Activated T-cell treated with anti-CD3 and anti-CD28 coated beads, Interleukin-2, amount 50 U/mL, for 1 hour (primary cell): ENCODE results near the gene HNRNPA1.
A peak's percentile ranks its signal among the peaks of the same experiment; 100 is the strongest.
"Not testable (repeated sequence)": the region's sequence is repeated elsewhere in the genome, so short reads cannot be mapped to it uniquely, and the experiment has no call there.

Experiments used
- DNase-seq: peaks from one replicate; pipeline ENCODE4 v3.0.0-alpha.2; 2020

Gene HNRNPA1

GRCh38 chr12:54300225-54300731 lies 19.8 kb downstream of the HNRNPA1 start:
- DNase-seq = no peak

GRCh38 chr12:54300732-54301427 lies 20.4 kb downstream of the HNRNPA1 start, which contains the start of gene NFE2:
Gene NFE2 (minus strand): TSS chr12:54301015. CDS start chr12:54295248, 5,767 bp downstream.
- DNase-seq = peak; percentile 42

DNA sequence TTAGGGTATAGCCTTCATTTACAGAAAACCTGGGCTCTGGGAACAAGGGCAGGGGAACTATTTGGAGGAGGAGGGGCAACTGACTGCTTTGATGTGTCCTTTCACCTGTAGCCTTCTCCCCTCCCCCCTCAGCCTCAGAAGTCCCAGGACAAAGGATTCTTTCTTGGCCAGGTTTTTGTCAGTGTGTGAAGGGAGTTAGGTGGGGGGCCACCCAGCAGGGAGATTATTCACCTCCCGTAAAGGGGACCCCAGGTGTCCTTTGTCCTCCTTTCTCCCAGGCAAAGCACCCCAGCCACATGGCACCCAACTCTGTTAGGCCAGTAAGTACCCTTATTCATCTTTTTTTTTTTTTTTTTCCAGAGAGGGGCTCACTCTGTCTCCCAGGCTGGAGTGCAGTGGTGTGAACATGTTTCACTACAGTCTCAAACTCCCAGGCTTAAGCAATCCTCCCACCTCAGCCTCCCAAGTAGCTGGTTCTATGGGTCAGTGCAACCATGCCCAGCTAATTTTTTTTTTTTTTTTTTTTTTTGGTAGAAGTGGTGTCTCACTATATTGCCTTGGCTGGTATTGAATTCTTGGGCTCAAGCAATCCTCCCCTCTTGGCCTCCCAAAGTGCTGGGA lies 21.0 kb downstream of the HNRNPA1 start:
- no peak for DNase-seq

DNA sequence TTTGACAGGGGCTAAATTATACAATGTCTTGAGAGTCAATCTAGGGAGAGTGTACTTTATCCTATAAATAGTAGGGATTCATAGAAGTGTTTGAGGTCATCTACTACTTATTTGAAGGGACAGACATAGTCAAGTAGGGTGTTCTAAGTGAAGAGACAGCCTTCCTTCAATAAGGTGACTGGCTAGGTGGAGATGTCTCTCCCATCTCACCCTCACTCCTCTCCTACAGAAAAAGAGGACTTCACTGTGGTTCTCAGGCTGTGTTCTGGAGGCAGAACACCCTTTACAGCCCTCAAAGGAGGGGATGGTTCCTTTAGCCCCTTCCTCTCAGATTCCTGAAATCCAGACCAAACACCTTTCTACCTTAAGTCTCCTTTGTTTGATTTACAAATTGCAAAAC lies 23.1 kb downstream of the HNRNPA1 start:
- no peak for DNase-seq

DNA sequence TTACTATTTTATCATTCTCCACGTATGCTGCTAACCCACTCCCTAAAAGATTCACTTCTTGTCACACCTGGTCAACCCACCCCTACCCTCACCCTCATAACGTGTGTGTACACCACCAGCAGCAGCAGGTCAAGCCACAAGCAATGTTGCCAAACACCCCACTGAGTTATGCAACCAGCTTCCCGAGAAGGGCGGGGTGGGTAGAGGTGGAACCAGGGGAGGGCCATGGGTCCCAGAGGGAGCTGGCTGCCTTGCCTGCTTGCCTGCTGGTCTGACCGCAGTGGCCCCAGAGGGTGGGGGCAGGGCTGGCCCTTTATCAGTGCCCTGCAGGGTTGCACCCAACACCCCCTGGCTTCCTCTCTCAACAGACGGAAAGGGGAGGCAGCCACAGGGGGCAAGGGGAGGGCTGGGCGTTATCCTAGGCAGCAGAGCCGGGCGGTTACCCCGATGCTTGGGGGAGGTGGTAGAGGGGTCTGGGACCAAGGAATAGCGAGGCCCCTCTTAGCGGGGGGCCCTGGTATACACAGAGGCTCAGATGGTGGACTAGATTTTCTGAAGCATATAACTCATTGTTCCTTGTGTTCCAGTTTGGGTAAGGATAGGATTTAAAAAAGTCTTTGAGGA lies 23.8 kb downstream of the HNRNPA1 start:
- DNase-seq = no peak

DNA sequence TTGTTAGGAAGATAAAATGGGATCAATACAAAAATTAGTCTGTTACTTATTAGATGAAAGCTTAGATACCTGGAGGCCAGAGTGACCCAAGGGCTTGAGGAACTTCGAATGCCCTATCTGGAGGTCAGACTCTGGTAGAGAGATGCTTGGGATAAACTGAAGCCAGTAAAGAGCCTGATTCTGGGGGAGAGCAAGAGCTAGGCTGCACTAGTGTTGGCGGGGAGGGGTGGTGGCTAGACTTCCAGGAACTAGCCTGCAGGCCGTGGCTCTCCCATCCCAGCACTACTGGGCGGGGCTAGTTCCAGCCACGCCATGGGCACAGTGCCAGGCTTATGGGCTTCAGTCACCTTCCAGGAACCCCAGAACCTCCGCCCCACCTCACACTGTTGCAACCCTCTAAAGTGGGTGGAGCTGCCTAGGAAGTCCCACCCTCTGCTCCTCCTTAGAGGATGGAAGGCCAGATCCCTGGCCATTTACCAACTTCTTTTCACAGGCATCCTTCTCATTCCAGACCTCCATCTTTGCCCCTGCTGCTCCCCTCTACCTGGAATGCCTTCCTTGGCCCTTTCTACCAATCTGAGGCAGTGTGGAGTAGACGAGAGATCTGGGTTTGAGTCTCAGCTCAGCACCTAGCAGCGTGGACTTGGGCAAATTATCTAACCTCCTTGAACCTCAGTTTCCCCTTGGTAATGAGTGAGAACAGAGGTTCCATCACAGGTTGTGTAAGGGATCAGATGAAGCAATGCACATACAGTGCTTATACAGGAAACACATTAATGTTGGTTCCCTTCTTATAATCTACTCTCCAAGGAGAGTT lies 26.6 kb downstream of the HNRNPA1 start:
- no peak for DNase-seq

GRCh38 chr12:54311051-54311450 lies 30.5 kb downstream of the HNRNPA1 start:
- no peak for DNase-seq

- DNase-seq = not testable (repeated sequence)
Observed at GRCh38 chr12:54312309-54312708, 31.8 kb downstream of the HNRNPA1 start.

- DNase-seq = no peak
Observed at GRCh38 chr12:54321363-54321762, 40.8 kb downstream of the HNRNPA1 start.

- peak; percentile 89 for DNase-seq
Observed at GRCh38 chr12:54324617-54325441, 44.3 kb downstream of the HNRNPA1 start, which contains the start of gene COPZ1. Gene COPZ1 (plus strand): TSS chr12:54325131. CDS start chr12:54325164, 33 bp downstream.

GRCh38 chr12:54325442-54326109 lies 45.0 kb downstream of the HNRNPA1 start:
- not testable (repeated sequence) for DNase-seq

- no peak for DNase-seq
Observed at GRCh38 chr12:54328595-54329337, 48.2 kb downstream of the HNRNPA1 start.

DNA sequence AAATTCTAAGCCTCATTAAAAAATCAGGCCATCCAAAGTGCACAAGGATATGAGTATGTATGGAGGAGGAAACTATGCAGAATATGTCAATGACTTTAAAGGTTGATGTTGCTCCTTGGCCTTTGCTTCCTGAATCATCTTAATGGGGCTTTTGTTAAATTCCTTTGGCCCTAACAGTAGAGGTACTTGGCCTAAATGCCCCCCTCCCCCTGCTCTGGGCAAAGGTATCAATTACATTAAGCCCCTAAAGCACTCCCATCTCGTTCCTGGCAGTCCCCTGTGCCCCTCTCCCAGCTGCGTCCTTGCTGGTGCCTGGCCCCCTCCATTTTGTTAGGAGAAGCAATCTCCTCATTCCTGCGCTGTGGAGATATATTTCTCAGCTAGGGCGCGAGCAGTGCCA lies 49.2 kb downstream of the HNRNPA1 start:
- no peak for DNase-seq

GRCh38 chr12:54330442-54330841 lies 49.9 kb downstream of the HNRNPA1 start:
- no peak for DNase-seq

DNA sequence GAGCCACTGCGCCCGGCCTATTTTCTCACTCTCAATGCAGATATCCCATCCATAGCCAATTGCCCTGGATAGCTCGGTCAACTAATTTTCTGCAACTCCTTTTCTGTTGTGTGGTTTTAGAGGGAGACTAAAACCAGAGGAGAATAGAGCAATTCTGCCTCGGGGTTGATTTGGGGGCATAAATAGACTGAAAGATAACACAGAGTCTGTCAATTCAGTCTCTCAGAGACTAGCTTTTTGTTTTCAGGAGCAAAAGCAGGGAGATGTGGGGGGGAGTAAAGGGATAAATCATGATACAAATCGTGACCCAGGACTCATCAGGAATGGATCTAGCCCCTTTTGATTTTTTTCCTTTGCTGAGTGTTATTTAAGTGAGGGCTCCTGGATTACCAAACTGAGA lies 50.9 kb downstream of the HNRNPA1 start:
- DNase-seq = no peak

GRCh38 chr12:54333420-54334034 lies 53.0 kb downstream of the HNRNPA1 start:
- DNase-seq = no peak
